H1 (cell line): ENCODE measurements around the gene TSSK6. TPM values are rescaled to one million over a fixed set of nuclear protein-coding genes. Genes with fewer than 3 reads are reported as not detected.

Source experiments
- CTCF ChIA-PET: fragments of 300-600 bp; sonication (Branson Sonifier 250); formaldehyde crosslinking; loops from one replicate; lab custom pipeline; 2021; ENCODE audit not compliant: partially characterized antibody; lab: Charles Lee
- POLR2A ChIA-PET: fragments of 300-600 bp; sonication (Branson Sonifier 250); formaldehyde crosslinking; loops from one replicate; lab custom pipeline; 2021; ENCODE audit warnings: inconsistent platforms; ENCODE audit not compliant: partially characterized antibody; lab: Charles Lee
- DNase-seq, 2 experiments: peaks; one replicate each; pipeline versions ENCODE4 v3.0.0 to v3.0.0-alpha.2; 2010 to 2022; ENCODE audit warnings: low spot score in 2 of 2, low read depth in 1 of 2, mixed read lengths in 1 of 2
- FAIRE-seq: peaks from 2 replicates; lab custom pipeline; 2011; peaks lifted over from hg19 to GRCh38; lab: Jason Lieb, UNC
- H2AFZ ChIP-seq: 2 replicates; pipeline ENCODE4 v1.8.1; 2012; ENCODE audit warnings: low read length, inconsistent platforms
- H2AK5ac ChIP-seq: 2 replicates; pipeline ENCODE4 v1.6.1; 2013; ENCODE audit warnings: low read depth, low read length
- H2BK120ac ChIP-seq: replicated peaks from 2 replicates; pipeline ENCODE3; 2013; ENCODE audit warnings: low read depth, low read length, inconsistent platforms
- H2BK12ac ChIP-seq: 2 replicates; pipeline ENCODE4 v1.6.1; 2013; ENCODE audit warnings: low read depth, low read length
- H2BK15ac ChIP-seq: 2 replicates; pipeline ENCODE4 v1.6.1; 2013; ENCODE audit warnings: low read length
- H2BK20ac ChIP-seq: 2 replicates; pipeline ENCODE4 v1.6.1; 2013; ENCODE audit warnings: low read length
- H2BK5ac ChIP-seq: 2 replicates; pipeline ENCODE4 v1.6.1; 2013; ENCODE audit warnings: low read depth, low read length
- H3K14ac ChIP-seq: 2 replicates; pipeline ENCODE4 v1.6.1; 2013; ENCODE audit warnings: inconsistent platforms; ENCODE audit not compliant: insufficient read length
- H3K18ac ChIP-seq: 2 replicates; pipeline ENCODE4 v1.6.1; 2013; ENCODE audit warnings: low read length; ENCODE audit errors: extremely low read depth
- H3K23ac ChIP-seq: 2 replicates; pipeline ENCODE4 v1.6.1; 2013; ENCODE audit warnings: inconsistent platforms; ENCODE audit not compliant: insufficient read length
- H3K23me2 ChIP-seq: 2 replicates; pipeline ENCODE4 v1.6.1; 2013; ENCODE audit warnings: low read depth, low read length
- H3K27ac ChIP-seq: 2 replicates; pipeline ENCODE4 v1.6.1; 2011; ENCODE audit warnings: low read depth, low read length, inconsistent platforms
- H3K27me3 ChIP-seq, 4 experiments: replicated peaks in 1 of 4; 1 replicate in 1 of 4; 2 replicates in 3 of 4; pipeline versions ENCODE4 v1.6.1 to v1.8.1; 2011 to 2013; ENCODE audit warnings: low read length in 3 of 4, mild to moderate bottlenecking in 3 of 4, inconsistent platforms in 2 of 4, mixed read lengths in 2 of 4, moderate library complexity in 1 of 4; ENCODE audit not compliant: control insufficient read depth in 3 of 4, insufficient read depth in 3 of 4; ENCODE audit errors: extremely low read depth in 1 of 4
- H3K36me3 ChIP-seq, 4 experiments: 2 replicates each; pipeline versions ENCODE4 v1.6.1 to v1.8.1; 2011 to 2013; ENCODE audit warnings: mild to moderate bottlenecking in 4 of 4, low read length in 3 of 4, moderate library complexity in 2 of 4, control low read depth in 1 of 4, inconsistent platforms in 1 of 4; ENCODE audit not compliant: insufficient read depth in 4 of 4, control insufficient read depth in 2 of 4
- H3K4ac ChIP-seq: replicated peaks from 2 replicates; pipeline ENCODE3; 2013; ENCODE audit warnings: low read length, low read depth, mixed read lengths, inconsistent platforms; ENCODE audit not compliant: insufficient read length
- H3K4me1 ChIP-seq, 4 experiments: replicated peaks in 1 of 4; 1 replicate in 1 of 4; 2 replicates in 3 of 4; pipeline versions ENCODE4 v1.6.1 to v1.8.1; 2011 to 2013; ENCODE audit warnings: low read length in 3 of 4, inconsistent platforms in 2 of 4, mixed read lengths in 1 of 4; ENCODE audit not compliant: insufficient read depth in 4 of 4, control insufficient read depth in 3 of 4
- H3K4me2 ChIP-seq, 2 experiments: 2 replicates each; pipeline versions ENCODE4 v1.6.1 to v1.8.1; 2011 to 2013; ENCODE audit warnings: low read depth in 2 of 2, low read length in 2 of 2, control low read depth in 1 of 2, inconsistent platforms in 1 of 2, mild to moderate bottlenecking in 1 of 2; ENCODE audit not compliant: insufficient read depth in 1 of 2
- H3K4me3 ChIP-seq, 4 experiments: fragments of 200-600, 300-600 bp in 1 of 4; sonication (generic), shearing (Covaris generic), sonication (Bioruptor Twin) in 1 of 4; 2 replicates each; pipeline versions ENCODE4 v1.5.1 to v1.8.1; 2011 to 2016; ENCODE audit warnings: low read length in 4 of 4, low read depth in 3 of 4, control low read depth in 2 of 4, inconsistent platforms in 2 of 4, mild to moderate bottlenecking in 2 of 4, mixed read lengths in 1 of 4, moderate library complexity in 1 of 4; ENCODE audit not compliant: insufficient read depth in 2 of 4; ENCODE audit errors: extremely low read depth in 1 of 4
- H3K56ac ChIP-seq: replicated peaks from 2 replicates; pipeline ENCODE3; 2013; ENCODE audit warnings: low read depth, mild to moderate bottlenecking, mixed read lengths, low read length, inconsistent platforms; ENCODE audit not compliant: insufficient read length
- H3K79me1 ChIP-seq: 2 replicates; pipeline ENCODE4 v1.6.1; 2013; ENCODE audit warnings: low read depth, low read length, control low read depth
- H3K79me2 ChIP-seq, 2 experiments: 2 replicates each; pipeline versions ENCODE4 v1.6.1 to v1.8.1; 2012 to 2013; ENCODE audit warnings: low read length in 2 of 2, mild to moderate bottlenecking in 2 of 2, inconsistent platforms in 1 of 2; ENCODE audit not compliant: insufficient read depth in 2 of 2, control insufficient read depth in 1 of 2
- H3K9ac ChIP-seq, 4 experiments: replicated peaks in 1 of 4; 1 replicate in 1 of 4; 2 replicates in 3 of 4; pipeline versions ENCODE4 v1.6.1 to v1.8.1; 2011 to 2013; ENCODE audit warnings: low read depth in 3 of 4, low read length in 3 of 4, control low read depth in 2 of 4, mild to moderate bottlenecking in 2 of 4, moderate library complexity in 2 of 4, inconsistent platforms in 1 of 4; ENCODE audit errors: extremely low read depth in 1 of 4
- H3K9me3 ChIP-seq, 2 experiments: 2 replicates each; pipeline versions ENCODE4 v1.6.1 to v1.8.1; 2012 to 2013; ENCODE audit warnings: mild to moderate bottlenecking in 2 of 2, moderate library complexity in 2 of 2, control low read depth in 1 of 2, inconsistent platforms in 1 of 2, low read depth in 1 of 2, low read length in 1 of 2, mixed read lengths in 1 of 2; ENCODE audit not compliant: insufficient read depth in 2 of 2
- H4K20me1 ChIP-seq, 2 experiments: replicated peaks in 1 of 2; 2 replicates each; pipeline versions ENCODE3 to v1.8.1; 2011 to 2013; ENCODE audit warnings: inconsistent platforms in 2 of 2, low read length in 2 of 2, mild to moderate bottlenecking in 1 of 2; ENCODE audit not compliant: insufficient read depth in 2 of 2, control insufficient read depth in 1 of 2
- H4K5ac ChIP-seq: 2 replicates; pipeline ENCODE4 v1.6.1; 2013; ENCODE audit warnings: low read length, low read depth, mixed read lengths, inconsistent platforms; ENCODE audit not compliant: insufficient read length
- H4K8ac ChIP-seq: 2 replicates; pipeline ENCODE4 v1.8.0; 2013; ENCODE audit warnings: mild to moderate bottlenecking, moderate library complexity, low read length, inconsistent platforms; ENCODE audit not compliant: insufficient read depth; ENCODE audit errors: extremely low read depth
- H4K91ac ChIP-seq: replicated peaks from 2 replicates; pipeline ENCODE3; 2013; ENCODE audit warnings: low read length, mixed read lengths, inconsistent platforms; ENCODE audit not compliant: insufficient read length
- BRCA1 ChIP-seq: IDR thresholded peaks from 2 replicates; pipeline ENCODE4 v1.6.1; 2012; ENCODE audit warnings: low read depth, low read length, improper control_type of control experiment
- CBX5 ChIP-seq: fragments of 300-800, 300-1000 bp; sonication (generic); IDR thresholded peaks from 2 replicates; pipeline ENCODE4 v1.7.1; 2016; ENCODE audit warnings: antibody characterized with exemption, low read length, low read depth
- CHD2 ChIP-seq: IDR thresholded peaks from 2 replicates; pipeline ENCODE4 v1.6.1; 2012; ENCODE audit warnings: low read length, improper control_type of control experiment
- JUN ChIP-seq: IDR thresholded peaks from 2 replicates; pipeline ENCODE4 v1.6.1; 2011; ENCODE audit warnings: low read depth, mild to moderate bottlenecking, improper control_type of control experiment, low read length
- MAFK ChIP-seq: IDR thresholded peaks from 2 replicates; pipeline ENCODE4 v1.6.1; 2012; ENCODE audit warnings: low read depth, mild to moderate bottlenecking, improper control_type of control experiment, low read length
- PHF8 ChIP-seq: fragments of 200-600 bp; sonication (generic); conservative IDR thresholded peaks from 2 replicates; pipeline ENCODE4 v1.7.1; 2012; ENCODE audit warnings: low read depth, mild to moderate bottlenecking, inconsistent platforms, low read length, moderate library complexity
- POLR2A ChIP-seq, 2 experiments: IDR thresholded peaks; 1 replicate in 1 of 2; 2 replicates in 1 of 2; pipeline ENCODE4 v1.6.1; 2011; ENCODE audit warnings: low read depth in 2 of 2, low read length in 2 of 2, mild to moderate bottlenecking in 2 of 2; ENCODE audit errors: control extremely low read depth in 1 of 2
- POU5F1 ChIP-seq: IDR thresholded peaks from 2 replicates; pipeline ENCODE4 v1.6.1; 2011; ENCODE audit warnings: low read depth, mild to moderate bottlenecking, low read length, moderate library complexity
- RAD21 ChIP-seq, 2 experiments: IDR thresholded peaks in 1 of 2; conservative IDR thresholded peaks in 1 of 2; 2 replicates each; pipeline ENCODE4 v1.6.1; 2011; ENCODE audit warnings: low read depth in 2 of 2, low read length in 2 of 2, improper control_type of control experiment in 1 of 2, inconsistent platforms in 1 of 2, mild to moderate bottlenecking in 1 of 2, moderate library complexity in 1 of 2
- RXRA ChIP-seq: IDR thresholded peaks from 2 replicates; pipeline ENCODE4 v1.6.1; 2011; ENCODE audit warnings: low read depth, mild to moderate bottlenecking, low read length, moderate library complexity; ENCODE audit not compliant: insufficient read depth
- SIX5 ChIP-seq: IDR thresholded peaks from 2 replicates; pipeline ENCODE4 v1.6.1; 2011; ENCODE audit warnings: mild to moderate bottlenecking, low read depth, low read length
- YY1 ChIP-seq: IDR thresholded peaks from 2 replicates; pipeline ENCODE4 v1.6.1; 2011; ENCODE audit warnings: low read depth, mild to moderate bottlenecking, low read length
- WGBS, 2 experiments: shearing (Covaris generic) in 1 of 2; methylation state at CpG; one replicate each; pipeline versions ENCODE4 v1.1.6 to v1.1.7; 2013 to 2015; ENCODE audit warnings: low lambda C conversion rate in 2 of 2, mixed read lengths in 2 of 2, inconsistent platforms in 1 of 2, low coverage in 1 of 2, missing lambda C conversion rate in 1 of 2; ENCODE audit not compliant: insufficient replicate concordance in 2 of 2, insufficient coverage in 1 of 2, insufficient read length in 1 of 2; ENCODE audit errors: extremely low coverage in 1 of 2, missing lambda C conversion rate in 1 of 2; 5-methylcytosine and 5-hydroxymethylcytosine counted together
- polyA plus RNA-seq, 7 experiments: library from polyadenylated mRNA; depleted of rRNA in 3 of 7; stranded (reverse) in 5 of 7; unstranded in 2 of 7; fragments of >200 nt in 5 of 7; fragments of 200-250 nt in 2 of 7; gene quantifications; 1 replicate in 5 of 7; 2 replicates in 1 of 7; 4 replicates in 1 of 7; pipeline versions ENCODE4 v1.2.1 to v1.2.3, GENCODE V29; 2011 to 2013; ENCODE audit warnings: missing spikeins in 2 of 7, mixed read lengths in 2 of 7
- total RNA-seq: library from RNA; stranded (reverse); fragmentation: NEBNext Ultra II Directional; extraction: Animal tissue kit (Norgen Biotek cat#: 25700); gene quantifications from 2 replicates; pipeline ENCODE4 v1.2.1, GENCODE V29; 2021

The TSSK6 gene
- total and polyA plus RNA-seq, 2 of the 8 experiments (the other 6 are each of a cell fraction or from before 2014, with no cell fraction given) = 3.6 to 7.8 TPM

GRCh38 chr19:19485161-19485997 lies 30.0 kb downstream of the TSSK6 start:
- Histone ChIP-seq H3K79me1 (peaks cover 23% of the 10 kb centered on the region), H3K18ac (no peak overlapping the region; the same call in 1 of the 2 replicates), H3K4me1 (peaks cover 11 to 36% (median 22%) of the 10 kb centered on the region in 4 experiments), H2BK15ac (no peak overlapping the region), H3K9me3 (no peaks in the 10 kb centered on the region), H3K4me2 (no peak overlapping the region), H2AFZ (no peak overlapping the region), H4K20me1 (peaks cover 11 to 39% of the 10 kb centered on the region in 2 experiments), H2BK20ac (no peak overlapping the region), H2BK120ac (no peak overlapping the region), H3K36me3 (peaks cover 0 to 3% (median under 1%) of the 10 kb centered on the region in 4 experiments; a peak in 2 of 8 replicates), H3K4me3 (no peak overlapping the region), H3K27ac (no peak overlapping the region), H3K23ac (no peak overlapping the region), H3K23me2 (no peaks in the 10 kb centered on the region), H2BK5ac (peak overlapping the region; percentile 18; the same call in 1 of the 2 replicates), H4K5ac (no peak overlapping the region), H3K27me3 (no peaks in the 10 kb centered on the region), H3K56ac (no peak overlapping the region), H4K8ac (0 out of 2 replicates have a peak overlapping the region, but pooled peaks have one; percentile 51), H4K91ac (no peak overlapping the region), H3K9ac (no peak overlapping the region; a peak in 1 of 7 replicates), H2BK12ac (0 out of 2 replicates have a peak overlapping the region, but pooled peaks have one; percentile 39), H3K4ac (no peak overlapping the region), H2AK5ac (no peak overlapping the region), H3K79me2 (peaks cover 6 to 69% of the 10 kb centered on the region in 2 experiments; a peak in 3 of 4 replicates), H3K14ac (no peak overlapping the region)
- ChIA-PET POLR2A (interaction anchor here (1.0 to 1.5 kb wide), 4 partner anchors 10 to 80 kb away, joined by 3 to 5 read pairs (median 4); partner anchors contain the start of gene GATAD2A), CTCF (interaction anchor here (0.9 to 9.8 kb wide), 4 partner anchors 9 to 120 kb away, joined by 3 to 146 read pairs (median 26); no protein-coding TSS in a partner anchor)
- DNase-seq (no peak), FAIRE-seq (no peak)
- WGBS, 2 experiments = 88% methylated on average over 15 of the region's 15 CpGs; no CpG with 5 or more reads in 1 of the 2 experiments
- TF ChIP-seq POU5F1 = no peak
- TF ChIP-seq YY1 = no peak
- no peak for TF ChIP-seq PHF8
- no peak for TF ChIP-seq CHD2
- no peak for TF ChIP-seq CBX5
- TF ChIP-seq JUN = no peak
- TF ChIP-seq MAFK = no peak
- no peak for TF ChIP-seq SIX5
- no peak for TF ChIP-seq POLR2A (IDR thresholded peaks at IDR 0.05; ENCODE audit: control extremely low read depth in 1 of 2, low read depth in 2 of 2, low read length in 2 of 2)
- TF ChIP-seq BRCA1 = no peak
- no peak for TF ChIP-seq RAD21 (IDR thresholded peaks at IDR 0.05 in 1 of 2, conservative IDR thresholded peaks at IDR 0.05 in 1 of 2; ENCODE audit: low read depth in 2 of 2, low read length in 2 of 2)
- no peak for TF ChIP-seq RXRA
